Medulla oblongata (tissue), 1 donor: ENCODE data around the gene KHDC4.

Source experiments
- DNase-seq: peaks from one replicate; pipeline ENCODE4 v3.0.0-alpha.2; 2015; ENCODE audit errors: extremely low spot score

KHDC4 gene

DNA sequence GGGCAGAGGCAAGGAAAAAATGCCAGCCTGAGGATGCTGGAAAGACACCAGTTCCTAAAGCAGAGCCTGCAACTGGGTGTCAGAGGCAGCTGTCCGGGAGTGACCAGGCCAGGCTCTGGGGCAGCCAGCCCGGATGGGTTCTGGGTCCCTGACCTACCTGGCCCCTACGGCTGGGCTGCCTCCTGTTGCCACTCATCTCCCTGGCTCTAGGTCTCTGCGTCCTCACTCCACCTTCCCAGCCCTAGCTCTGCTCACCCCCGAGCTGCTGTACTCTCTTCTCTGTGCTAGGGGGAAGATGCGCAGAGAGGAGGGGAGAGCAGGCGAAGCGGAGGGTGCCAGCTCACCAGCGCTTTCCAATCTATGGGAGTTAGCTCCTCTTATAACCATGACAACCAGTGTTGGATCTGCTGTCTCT lies 35.2 kb upstream of the KHDC4 start:
- no peak for DNase-seq

DNA sequence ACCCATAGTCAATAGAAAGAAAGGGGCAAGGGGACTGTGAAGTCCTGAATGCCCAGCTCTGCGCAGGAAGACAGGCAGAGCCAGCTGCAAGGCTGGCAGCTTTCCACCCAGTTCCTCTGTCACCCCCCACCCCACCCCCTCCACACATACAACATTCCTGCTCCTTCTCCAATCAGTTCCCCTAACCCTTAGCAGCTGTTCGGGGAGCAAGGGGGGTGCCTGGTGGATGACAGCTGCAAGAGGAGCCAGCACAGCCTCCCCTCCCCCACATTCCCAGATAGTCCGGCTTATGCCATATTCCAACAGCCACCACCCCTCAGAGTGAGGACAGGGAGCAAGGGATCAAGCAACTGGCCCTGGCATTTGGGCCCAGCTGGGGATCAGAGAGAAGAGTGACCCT lies 34.5 kb upstream of the KHDC4 start:
- DNase-seq = peak; percentile 89

DNA sequence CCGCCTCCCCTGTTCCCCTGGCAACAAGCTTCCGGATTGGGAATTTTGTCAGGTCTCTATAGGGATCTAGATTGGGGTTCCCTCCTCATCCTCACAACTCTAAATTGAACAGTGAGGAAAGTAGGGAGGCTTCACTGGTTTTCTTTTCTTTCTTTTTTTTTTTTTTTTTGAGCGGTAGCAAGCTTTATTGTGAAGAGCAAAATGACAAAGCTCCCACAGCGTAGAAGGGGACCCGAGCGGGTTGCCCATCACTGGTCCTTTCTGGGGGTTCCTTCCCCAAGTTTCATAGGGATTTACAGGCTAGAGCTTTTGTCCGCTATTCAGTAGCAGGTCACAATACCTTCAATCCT lies 33.8 kb upstream of the KHDC4 start:
- no peak for DNase-seq

DNA sequence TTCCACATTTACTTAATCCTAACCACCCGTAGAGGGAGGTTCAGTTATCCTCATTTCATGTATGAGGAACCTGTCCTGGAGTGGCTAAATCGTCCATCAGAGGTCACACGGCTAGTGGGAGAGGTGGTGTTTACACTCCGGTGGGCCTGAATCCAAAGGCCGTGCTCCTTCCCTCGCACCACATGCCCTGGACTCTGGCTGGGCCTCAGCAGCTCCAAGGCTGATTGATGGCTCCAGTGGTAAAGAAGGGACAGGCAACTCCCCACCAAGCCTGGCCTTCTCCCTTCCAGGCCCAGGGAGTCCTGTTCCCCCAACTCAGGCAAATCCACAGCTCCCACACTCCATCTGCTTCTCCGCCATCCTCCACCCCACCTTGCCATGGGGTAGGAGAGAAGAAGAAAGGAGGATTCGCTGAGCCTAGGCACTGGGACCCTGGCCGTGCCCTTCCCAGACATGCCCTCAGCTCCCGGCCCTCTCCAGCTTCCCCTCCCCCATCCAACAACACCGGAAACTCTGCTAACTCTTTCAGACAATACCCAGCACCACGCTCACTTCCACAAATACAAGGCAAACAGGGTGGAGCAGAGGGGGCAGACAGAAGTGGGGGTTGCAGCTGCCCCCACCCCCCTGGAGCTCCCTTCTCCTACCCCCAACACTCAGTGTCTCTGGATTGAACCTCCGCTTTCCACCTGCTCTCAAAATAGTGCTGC lies 33.3 kb upstream of the KHDC4 start:
- peak; percentile 60 for DNase-seq

DNA sequence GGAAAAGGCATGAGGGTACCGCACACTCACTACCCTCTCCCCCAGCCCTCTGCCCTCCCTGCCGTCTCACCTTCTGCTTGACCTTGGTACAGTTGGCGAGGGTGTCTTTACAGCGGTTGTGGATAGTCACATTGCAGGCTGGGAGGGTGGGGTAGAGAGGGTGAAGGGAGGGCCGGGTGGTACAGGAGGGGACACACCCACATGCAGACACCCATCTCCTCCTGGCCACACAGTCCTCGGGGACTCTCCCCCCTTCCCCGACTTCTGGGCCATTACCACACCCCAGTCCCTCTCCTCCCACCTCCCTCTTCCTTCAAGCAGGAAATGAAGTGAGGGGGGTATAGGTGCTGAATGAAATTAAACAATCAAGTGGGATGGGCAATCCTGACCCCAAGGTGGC lies 32.5 kb upstream of the KHDC4 start:
- no peak for DNase-seq

DNA sequence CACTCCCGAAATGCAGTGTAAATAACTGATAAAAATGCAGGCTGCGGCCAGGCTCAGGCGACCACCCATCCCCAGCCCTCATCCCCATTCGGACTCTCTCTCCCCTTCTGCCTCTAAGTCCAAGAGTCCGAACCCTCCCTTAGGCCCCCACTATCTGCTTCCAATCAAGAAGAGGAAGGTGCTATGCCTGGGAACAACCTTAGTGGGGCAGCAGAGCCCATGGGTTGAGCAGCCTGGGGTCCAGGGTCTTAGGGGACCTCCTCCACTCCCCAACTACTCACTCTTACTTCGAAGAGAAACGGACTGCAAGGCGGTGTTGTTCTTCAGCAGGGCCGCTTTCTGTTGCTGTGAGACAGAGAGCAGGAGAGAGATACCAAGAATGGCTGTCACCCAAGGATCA lies 31.9 kb upstream of the KHDC4 start:
- DNase-seq = no peak

DNA sequence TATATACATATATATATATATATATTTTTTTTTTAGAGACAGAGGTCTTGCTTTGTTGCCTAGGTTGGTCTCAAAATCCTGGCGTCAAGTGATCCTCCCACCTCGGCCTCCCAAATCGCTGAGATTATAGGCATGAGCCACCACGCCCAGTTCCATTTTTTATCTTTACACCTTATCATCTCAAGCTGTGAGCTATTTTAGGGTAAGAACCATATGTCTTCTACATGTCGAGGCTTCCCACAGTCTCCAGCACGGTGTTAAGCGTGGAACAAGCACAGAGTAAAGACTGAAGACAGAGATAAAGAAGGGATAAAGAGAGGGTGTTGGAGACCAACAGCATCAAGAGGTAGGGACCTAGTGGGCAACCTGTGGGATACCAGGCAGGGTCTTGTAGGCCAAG lies 30.0 kb upstream of the KHDC4 start:
- DNase-seq = no peak

DNA sequence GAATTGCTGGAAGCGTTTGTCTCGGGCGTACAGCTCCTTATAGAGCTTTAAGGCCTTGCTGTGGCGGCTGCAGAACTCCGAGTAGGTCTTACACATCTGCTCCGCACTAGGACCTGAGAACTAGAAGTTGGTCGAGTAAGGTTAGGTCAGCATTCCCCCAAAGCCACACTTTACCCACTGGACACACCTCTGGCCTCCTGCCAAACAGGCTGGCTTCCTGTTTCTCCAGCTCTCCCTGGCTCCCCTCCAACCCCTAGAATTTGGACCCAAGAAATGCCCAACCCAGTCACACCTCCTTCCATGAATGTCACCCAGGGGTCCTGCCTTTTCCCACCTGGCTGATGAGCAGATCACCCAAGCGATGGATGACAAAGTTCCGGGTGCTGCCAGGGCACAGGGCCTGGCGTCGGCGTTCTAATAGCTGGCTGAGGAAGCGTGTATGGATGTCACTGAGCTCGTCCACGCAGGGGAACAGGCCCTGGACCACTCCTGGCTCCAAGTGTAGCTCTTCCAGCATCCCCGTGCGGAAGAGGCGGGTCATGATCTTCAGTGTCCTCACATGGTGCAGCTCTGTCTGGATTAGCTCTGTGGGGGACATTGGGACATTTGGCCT lies 28.5 kb upstream of the KHDC4 start:
- DNase-seq = no peak

DNA sequence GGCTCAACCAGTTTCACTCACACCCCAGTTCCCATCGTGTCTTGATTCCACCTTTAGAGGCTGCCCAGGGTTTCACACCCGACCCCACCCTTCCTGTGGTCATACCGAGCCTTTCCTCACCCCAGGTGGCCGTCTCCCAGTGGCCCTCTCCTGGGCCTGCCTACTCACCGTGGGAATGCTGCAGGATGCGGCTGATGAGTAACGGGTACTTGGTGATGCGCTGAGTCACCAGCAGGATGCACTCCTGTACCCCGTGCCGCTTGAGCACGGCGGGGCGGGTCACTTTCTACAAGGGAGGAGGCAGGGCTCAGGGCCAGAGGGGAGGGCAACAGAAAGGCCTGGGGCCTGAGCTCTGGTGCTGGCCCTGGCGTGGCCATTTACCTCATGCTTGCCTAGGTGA lies 27.7 kb upstream of the KHDC4 start:
- no peak for DNase-seq

DNA sequence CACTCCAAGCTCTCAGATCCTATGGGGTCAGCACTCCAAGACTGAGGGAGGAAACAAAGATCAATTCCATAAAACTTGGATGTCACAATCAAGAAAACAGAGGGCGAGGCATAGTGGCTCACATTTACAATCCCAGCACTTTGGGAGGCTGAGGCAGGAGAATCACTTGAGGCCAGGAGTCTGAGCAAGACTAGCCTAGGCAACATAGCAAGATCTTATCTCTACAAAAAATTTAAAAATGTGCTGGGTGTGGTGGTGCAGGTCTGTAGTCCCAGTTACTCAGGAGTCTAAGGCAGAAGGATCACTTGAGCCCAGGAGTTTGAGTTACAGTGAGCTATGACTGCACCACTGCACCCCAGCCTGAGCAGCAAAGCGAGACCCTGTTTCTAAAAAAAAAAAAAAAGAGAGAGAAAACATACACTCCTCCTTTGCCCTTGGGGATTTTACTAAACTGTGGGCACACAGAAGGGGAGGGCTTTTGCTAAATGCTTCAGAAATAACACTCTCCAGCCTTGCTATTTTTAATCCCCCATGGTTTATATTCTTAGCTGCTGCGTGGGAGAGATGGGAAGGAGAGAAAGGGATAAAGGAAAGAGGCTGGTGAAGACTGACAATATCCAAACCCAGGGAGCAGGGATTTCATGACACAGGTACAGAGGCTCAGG lies 26.0 kb upstream of the KHDC4 start:
- DNase-seq = no peak

DNA sequence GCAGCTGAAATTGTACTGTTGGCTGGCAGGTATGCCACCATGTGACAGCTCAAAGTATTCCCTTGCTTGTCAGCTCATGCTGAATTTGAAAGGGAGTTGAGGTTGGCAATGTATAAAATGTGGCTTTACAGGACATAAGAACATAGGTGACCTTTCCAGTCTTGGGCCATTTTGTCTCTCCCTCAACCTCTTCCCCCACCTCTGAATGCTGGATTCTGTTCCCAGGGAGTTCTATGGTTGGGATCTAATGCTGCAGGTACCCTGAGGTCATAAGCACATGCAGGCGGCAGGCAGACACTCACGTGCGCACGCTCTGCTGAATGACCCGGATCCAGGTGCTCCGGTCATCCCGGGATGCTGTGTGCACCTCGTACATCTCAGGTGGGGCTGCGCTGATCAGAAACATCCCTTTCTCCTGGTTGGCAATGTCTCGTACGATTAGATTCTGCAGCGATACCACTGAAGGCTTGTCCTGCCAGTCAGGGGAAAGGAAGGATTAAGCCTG lies 23.2 kb upstream of the KHDC4 start:
- DNase-seq = no peak

DNA sequence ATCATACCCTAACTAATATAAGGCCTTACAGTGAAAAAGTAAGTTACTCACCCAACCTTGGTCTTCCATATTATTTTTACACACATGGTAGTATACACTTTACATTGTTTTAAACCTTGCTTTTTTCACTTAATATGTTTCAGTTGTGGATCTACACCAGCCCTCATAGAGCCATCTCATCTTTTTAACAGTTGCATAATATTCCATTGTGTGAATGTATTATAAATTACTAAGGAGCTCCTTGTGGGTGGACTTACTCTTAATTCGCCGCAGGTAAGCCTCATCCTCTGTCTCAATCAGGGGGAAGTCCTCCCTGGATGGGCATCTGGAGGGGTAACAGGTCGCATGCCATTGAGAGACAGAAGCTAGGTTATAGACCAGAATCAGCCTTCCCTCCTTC lies 20.4 kb upstream of the KHDC4 start:
- DNase-seq = no peak

DNA sequence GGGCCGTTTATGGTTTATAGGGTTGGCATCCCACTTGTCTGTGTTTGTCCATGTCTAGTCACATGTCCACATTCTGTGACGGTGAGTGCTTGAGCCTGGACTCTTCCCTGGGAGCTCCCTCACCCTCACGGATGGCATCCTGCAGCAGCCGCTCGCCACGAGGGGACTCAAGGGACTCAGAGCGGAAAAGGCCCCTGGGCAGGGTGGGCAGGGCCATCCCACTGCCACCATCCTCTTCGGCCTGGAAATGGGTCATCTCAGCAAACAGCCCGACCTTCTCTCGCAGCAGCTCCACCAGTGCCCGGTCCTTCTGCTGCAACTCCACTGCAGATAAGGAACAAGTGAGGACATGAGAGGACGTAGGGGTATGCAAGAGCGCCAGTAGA lies 18.3 kb upstream of the KHDC4 start:
- no peak for DNase-seq

DNA sequence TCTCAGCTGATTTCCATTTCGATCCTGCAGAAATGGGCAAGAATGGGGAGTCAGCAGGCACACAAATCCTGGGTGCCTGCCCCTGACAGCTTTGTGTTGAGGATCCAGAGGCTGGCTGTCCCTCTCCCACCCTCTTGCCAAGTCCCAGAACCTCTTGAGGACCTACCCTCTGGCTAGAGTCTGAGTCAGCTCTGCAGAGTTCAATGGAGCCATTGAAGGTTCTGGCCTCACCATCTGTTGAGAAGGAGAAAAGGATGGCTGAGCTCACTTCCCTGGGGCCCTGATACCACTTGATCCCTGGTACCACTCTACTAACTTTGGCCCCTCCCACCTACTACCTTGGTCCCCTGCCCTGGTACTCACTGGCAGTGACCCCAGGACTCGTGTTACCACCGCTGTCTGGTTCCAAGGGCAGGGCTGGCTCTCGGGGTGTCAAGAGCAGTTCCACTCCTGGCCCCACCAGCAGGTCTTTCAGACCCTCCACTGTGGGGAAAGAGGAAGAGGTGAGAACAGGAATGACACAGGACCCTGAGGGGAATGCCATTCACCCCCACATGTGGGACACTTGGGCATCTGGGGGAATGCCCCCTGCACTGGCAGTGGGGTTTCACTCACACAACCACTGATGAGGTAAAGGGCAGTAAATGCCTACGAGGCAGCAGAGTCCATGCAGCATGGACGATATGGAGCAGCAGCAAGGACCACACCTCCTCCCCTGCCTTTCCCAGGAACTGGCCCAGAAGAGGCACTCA lies 17.7 kb upstream of the KHDC4 start:
- no peak for DNase-seq

DNA sequence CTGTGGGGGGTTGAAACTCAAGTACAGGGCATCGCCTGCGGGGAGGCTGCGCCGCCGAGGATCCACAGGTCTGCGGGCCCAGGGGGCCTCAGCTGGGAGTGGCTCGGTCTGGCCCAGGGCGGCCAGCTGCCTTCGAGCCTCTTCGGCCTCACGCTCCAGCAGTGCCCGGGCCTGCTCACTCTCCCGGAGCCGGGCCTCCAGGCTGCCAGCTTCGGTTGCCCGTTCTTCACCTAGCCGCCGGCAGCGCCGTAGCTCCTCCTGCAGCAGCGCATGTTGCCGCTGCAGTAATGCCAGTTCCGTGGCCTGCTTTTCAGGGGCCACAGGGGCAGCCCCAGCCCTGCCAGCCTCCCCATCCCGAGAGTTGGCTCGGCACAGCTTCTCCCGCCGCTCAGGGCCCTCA lies 16.6 kb upstream of the KHDC4 start:
- no peak for DNase-seq

DNA sequence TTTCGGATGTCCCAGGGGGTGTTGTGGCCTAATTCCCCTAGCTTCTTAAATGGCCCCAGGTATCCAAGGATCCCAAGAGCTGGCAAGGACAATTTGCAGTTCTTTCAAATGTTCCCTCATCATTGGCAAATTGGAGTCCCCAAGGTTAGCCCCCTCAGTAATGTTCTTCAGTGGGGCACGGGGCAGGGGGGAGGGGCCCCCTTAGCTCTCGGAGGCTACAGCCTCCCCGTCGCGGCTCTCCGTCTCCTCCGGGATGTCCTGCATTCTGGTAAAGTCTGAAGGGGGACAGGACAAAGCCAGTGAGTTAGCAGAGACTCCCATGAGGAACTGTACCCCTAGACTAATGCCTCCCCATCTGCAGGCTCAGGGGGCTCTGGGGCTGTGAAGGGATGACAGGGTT lies 13.5 kb upstream of the KHDC4 start:
- no peak for DNase-seq

DNA sequence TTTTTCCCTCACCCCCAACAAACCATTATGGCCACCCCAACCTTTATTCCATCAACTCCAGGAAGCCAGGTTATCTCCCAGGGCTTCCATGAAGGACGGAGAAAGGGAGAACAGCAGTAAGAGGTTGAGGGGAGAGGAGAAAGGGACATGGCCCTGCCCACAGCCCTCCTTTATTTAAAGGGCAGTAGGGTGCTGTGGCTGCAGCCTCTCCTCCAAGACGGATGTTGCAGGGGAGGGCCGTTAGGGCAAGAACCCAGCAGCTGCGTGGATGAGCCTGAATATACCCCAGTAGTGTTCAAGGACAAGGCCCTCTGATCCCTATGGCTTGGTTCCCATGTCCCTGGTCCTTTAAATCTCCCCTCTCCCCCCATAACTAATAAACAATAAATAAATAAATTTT lies 13.1 kb upstream of the KHDC4 start:
- no peak for DNase-seq

DNA sequence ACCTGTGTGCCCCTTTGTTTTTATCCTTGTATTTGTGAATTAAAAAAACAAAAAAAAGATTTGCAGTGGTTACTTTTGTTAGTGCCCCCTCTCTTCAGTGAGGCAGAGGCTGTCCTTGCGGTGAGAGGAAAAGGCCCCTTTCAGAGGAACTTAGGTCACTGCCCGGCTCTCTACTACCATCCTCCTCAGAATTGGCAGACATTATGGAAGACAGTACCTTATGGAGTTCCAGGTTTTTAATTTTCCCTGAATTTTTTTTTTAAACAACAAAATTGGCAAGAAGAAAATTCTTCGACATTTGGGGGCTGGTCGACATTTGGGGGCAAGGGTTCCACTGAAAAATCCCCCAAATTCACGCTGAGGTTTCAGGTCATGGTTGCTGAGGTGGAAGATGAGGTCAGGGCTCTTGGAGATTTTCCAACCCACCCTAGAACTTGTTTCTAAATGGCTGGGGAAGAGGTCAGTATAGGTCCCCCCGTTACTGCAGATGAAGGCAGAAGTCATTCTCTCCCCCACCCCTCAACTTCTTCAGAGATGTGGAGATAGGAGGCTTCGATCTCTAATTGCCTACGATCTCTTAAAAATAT lies 12.5 kb upstream of the KHDC4 start:
- DNase-seq = no peak

DNA sequence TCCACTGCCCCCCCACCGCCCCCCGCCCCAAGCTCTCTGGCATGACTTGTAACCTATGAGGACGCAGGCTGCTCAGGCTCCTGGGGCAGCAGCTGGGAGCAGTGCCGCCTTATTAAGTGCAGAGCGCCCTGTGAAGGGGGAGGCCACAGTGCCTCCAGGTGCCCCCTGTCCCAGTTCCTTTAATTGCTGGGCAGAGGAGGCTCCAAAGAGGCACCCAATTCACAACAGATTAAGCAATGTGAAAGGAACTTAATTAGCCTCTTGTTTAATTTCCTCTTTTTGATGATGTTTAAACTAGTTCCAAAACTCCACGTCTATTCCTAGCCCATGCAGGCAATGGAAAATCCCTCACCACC lies 10.2 kb upstream of the KHDC4 start:
- no peak for DNase-seq

DNA sequence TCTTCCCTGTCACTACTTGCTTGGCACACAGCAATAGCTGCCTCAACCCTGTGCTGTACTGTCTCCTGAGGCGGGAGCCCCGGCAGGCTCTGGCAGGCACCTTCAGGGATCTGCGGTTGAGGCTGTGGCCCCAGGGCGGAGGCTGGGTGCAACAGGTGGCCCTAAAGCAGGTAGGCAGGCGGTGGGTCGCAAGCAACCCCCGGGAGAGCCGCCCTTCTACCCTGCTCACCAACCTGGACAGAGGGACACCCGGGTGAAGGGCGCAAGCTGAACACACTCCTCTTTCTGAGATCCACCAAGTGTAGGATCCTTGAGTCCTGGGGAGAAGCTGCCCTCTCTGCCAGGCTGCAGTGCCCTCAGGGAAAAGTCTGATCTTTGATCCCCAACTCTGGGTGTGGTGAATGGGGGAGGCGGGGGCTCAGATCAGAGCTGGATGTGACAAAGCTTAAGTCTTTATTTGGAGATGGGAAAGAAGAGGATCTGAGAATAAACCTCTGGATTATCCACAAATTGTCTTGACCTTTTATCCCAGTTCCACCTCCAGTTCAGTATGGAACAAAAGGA lies 8.4 kb upstream of the KHDC4 start:
- DNase-seq = no peak

DNA sequence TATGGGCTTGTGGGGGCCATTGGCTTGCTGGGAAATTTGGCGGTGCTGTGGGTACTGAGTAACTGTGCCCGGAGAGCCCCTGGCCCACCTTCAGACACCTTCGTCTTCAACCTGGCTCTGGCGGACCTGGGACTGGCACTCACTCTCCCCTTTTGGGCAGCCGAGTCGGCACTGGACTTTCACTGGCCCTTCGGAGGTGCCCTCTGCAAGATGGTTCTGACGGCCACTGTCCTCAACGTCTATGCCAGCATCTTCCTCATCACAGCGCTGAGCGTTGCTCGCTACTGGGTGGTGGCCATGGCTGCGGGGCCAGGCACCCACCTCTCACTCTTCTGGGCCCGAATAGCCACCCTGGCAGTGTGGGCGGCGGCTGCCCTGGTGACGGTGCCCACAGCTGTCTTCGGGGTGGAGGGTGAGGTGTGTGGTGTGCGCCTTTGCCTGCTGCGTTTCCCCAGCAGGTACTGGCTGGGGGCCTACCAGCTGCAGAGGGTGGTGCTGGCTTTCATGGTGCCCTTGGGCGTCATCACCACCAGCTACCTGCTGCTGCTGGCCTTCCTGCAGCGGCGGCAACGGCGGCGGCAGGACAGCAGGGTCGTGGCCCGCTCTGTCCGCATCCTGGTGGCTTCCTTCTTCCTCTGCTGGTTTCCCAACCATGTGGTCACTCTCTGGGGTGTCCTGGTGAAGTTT lies 7.8 kb upstream of the KHDC4 start:
- no peak for DNase-seq
